PC-9 (cell line): ENCODE results near the gene SORBS1.

Source experiments
- EZH2 ChIP-seq: fragments of 200-600 bp; sonication (generic); IDR thresholded peaks from 2 replicates; pipeline ENCODE4 v1.8.0; 2017; ENCODE audit warnings: antibody characterized with exemption, low read depth
- TF ChIP-seq, protein P1 (sequence below): fragments of 200-600 bp; sonication (generic); conservative IDR thresholded peaks from 2 replicates; pipeline ENCODE4 v1.6.1; 2017; ENCODE audit warnings: mixed run types, antibody characterized with exemption, mild to moderate bottlenecking, moderate library complexity

DNA sequence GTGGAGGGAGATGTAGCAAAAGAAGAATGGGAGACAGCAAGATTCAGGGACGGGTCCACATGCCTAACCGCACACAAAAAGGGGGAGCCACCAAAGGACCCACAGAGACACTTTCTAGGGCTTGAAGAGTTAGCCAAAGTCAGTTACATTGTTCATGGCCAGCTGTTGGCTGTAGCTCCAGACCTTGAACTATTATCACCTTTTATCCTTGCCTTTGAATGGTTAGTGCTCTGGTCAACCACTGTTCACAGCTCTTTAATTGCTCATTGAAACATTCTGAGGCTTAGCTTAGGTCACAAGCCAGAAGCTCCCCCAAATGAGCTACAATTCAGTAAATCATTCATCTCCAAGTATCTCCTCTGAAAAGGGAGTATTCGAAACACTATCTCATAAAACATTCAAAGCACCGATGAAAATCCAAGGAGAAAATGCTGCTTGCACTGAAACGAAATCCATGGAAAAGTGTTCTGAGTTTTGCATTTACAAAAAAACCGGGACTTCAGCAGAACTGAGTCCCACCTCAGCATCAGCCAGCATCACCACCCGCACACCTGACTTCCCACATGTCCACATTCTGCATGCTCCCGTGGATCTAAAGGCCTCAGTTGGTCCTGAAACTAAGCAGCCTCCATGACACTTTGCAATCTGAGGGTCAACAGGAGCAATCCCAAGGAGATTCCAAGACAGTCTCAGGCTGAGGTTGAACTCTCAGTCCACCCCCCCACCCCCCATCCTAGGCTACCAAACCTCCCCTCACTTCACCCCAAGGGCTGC, 4.0 kb downstream of the SORBS1 start:
- TF ChIP-seq, protein P1, sequence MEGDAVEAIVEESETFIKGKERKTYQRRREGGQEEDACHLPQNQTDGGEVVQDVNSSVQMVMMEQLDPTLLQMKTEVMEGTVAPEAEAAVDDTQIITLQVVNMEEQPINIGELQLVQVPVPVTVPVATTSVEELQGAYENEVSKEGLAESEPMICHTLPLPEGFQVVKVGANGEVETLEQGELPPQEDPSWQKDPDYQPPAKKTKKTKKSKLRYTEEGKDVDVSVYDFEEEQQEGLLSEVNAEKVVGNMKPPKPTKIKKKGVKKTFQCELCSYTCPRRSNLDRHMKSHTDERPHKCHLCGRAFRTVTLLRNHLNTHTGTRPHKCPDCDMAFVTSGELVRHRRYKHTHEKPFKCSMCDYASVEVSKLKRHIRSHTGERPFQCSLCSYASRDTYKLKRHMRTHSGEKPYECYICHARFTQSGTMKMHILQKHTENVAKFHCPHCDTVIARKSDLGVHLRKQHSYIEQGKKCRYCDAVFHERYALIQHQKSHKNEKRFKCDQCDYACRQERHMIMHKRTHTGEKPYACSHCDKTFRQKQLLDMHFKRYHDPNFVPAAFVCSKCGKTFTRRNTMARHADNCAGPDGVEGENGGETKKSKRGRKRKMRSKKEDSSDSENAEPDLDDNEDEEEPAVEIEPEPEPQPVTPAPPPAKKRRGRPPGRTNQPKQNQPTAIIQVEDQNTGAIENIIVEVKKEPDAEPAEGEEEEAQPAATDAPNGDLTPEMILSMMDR = no peak
- no peak for TF ChIP-seq EZH2
